Measurements from ENCODE around the gene PNPO. TPM values are rescaled to one million over a fixed set of nuclear protein-coding genes. Genes with fewer than 3 reads are reported as not detected.

The PNPO gene
- total and polyA plus RNA-seq, 2 of the 13 experiments (the other 11 are each of a cell fraction or from before 2014, with no cell fraction given): 47.9 to 63.3 TPM

DNA sequence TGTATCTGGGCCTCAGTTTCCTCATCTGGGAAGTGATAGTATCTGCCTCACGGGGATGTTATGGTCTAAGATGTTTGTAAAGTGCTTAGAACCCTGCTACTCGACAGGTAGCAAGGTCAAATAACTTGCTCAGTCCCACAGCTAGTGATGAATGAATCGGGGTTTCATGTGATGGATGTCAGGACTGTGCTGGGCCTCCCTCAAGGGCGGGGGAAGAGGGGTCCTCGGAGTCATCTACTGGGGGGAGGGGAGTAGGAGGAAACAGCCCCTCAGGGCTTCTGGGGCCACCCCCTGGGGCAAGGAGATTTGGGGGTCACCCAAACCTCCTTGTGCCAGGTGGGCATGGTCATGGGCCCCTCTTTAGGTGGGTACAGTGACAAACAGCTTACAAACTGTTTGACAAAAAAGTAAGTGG, 732 bp downstream of the PNPO start (continued):
- no peak for TF ChIP-seq BRF2 (CRISPR knock-in tag; IDR thresholded peaks at IDR 0.05)
- no peak for TF ChIP-seq HNRNPL (IDR thresholded peaks at IDR 0.05; ENCODE audit: low read depth, low read length)
- TF ChIP-seq ZMYM2 (CRISPR knock-in tag; IDR thresholded peaks at IDR 0.05): no peak
- TF ChIP-seq POGK (CRISPR knock-in tag; conservative IDR thresholded peaks at IDR 0.05): no peak
- no peak for TF ChIP-seq PAF1 (CRISPR knock-in tag; IDR thresholded peaks at IDR 0.05)
- TF ChIP-seq GABPB1 (CRISPR knock-in tag; IDR thresholded peaks at IDR 0.05): no peak
- no peak for TF ChIP-seq FOXP4 (CRISPR knock-in tag; IDR thresholded peaks at IDR 0.05)
- no peak for TF ChIP-seq ZNF879 (CRISPR knock-in tag; IDR thresholded peaks at IDR 0.05)
- TF ChIP-seq, protein P1, sequence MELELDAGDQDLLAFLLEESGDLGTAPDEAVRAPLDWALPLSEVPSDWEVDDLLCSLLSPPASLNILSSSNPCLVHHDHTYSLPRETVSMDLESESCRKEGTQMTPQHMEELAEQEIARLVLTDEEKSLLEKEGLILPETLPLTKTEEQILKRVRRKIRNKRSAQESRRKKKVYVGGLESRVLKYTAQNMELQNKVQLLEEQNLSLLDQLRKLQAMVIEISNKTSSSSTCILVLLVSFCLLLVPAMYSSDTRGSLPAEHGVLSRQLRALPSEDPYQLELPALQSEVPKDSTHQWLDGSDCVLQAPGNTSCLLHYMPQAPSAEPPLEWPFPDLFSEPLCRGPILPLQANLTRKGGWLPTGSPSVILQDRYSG (CRISPR knock-in tag; IDR thresholded peaks at IDR 0.05): no peak
- no peak for TF ChIP-seq SPEN (CRISPR knock-in tag; IDR thresholded peaks at IDR 0.05; ENCODE audit: low read depth)
- 0 out of 2 replicates have a peak, but pooled peaks have one; percentile 8 for TF ChIP-seq ZC3H13 (CRISPR knock-in tag; IDR thresholded peaks at IDR 0.05)
- TF ChIP-seq KAT8 (CRISPR knock-in tag; IDR thresholded peaks at IDR 0.05): no peak
- TF ChIP-seq ZBTB21 (CRISPR knock-in tag; IDR thresholded peaks at IDR 0.05): no peak
- no peak for TF ChIP-seq STAG1 (CRISPR knock-in tag; IDR thresholded peaks at IDR 0.05)
- TF ChIP-seq NFE2L1 (CRISPR knock-in tag; IDR thresholded peaks at IDR 0.05; ENCODE audit: borderline replicate concordance): no peak
- no peak for TF ChIP-seq GATAD2A (CRISPR knock-in tag; IDR thresholded peaks at IDR 0.05)
- TF ChIP-seq FOXK2 (IDR thresholded peaks at IDR 0.05): no peak
- TF ChIP-seq, protein P2, sequence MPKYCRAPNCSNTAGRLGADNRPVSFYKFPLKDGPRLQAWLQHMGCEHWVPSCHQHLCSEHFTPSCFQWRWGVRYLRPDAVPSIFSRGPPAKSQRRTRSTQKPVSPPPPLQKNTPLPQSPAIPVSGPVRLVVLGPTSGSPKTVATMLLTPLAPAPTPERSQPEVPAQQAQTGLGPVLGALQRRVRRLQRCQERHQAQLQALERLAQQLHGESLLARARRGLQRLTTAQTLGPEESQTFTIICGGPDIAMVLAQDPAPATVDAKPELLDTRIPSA (CRISPR knock-in tag; IDR thresholded peaks at IDR 0.05; ENCODE audit: borderline replicate concordance): no peak
- no peak for TF ChIP-seq MATR3 (CRISPR knock-in tag; IDR thresholded peaks at IDR 0.05)
- 0 out of 2 replicates have a peak, but pooled peaks have one; percentile 10 for TF ChIP-seq ZNF790 (CRISPR knock-in tag; IDR thresholded peaks at IDR 0.05; ENCODE audit: borderline replicate concordance)
- TF ChIP-seq RBAK (CRISPR knock-in tag; IDR thresholded peaks at IDR 0.05): no peak
- no peak for TF ChIP-seq MXD1 (CRISPR knock-in tag; IDR thresholded peaks at IDR 0.05)
- TF ChIP-seq ZBTB42 (CRISPR knock-in tag; IDR thresholded peaks at IDR 0.05): no peak
- TF ChIP-seq ZNF275 (CRISPR knock-in tag; IDR thresholded peaks at IDR 0.05; ENCODE audit: borderline replicate concordance): no peak
